22Rv1 (cell line): Measurements from ENCODE around the gene NPHP4.

ENCODE experiments used
- H3K27ac ChIP-seq: fragments of 450-650 bp; 2 replicates; pipeline ENCODE4 v1.5.1; 2017
- ZFX ChIP-seq: fragments of 450-650 bp; IDR thresholded peaks from 2 replicates; pipeline ENCODE4 v1.6.1; 2017; ENCODE audit warnings: antibody characterized with exemption, borderline replicate concordance
- TF ChIP-seq, protein P1 (sequence below): fragments of 450-650 bp; IDR thresholded peaks from 2 replicates; pipeline ENCODE4 v1.5.1; 2017; ENCODE audit warnings: mild to moderate bottlenecking

NPHP4 gene

DNA sequence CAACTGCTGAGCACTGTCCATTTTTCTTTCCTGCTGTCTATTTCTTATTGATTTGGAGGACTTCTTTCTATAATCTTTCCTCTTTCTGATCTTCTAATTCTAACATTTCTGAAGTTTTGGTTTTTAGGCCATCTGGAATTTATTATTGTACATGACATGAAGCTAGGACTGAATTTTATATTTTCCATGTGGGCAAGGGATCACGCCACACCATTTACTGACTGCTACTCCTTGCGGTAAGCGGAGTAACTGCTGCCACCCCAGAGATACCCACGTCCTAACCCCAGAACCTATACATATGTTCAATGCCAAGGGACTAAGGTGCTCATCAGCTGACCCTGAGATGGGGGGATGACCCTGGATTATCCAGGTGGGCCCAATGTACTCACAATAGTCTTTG is 70.6 kb downstream of the NPHP4 start:
- no peak overlapping the region for H3K27ac ChIP-seq
- no peak for TF ChIP-seq ZFX
- TF ChIP-seq, protein P1, sequence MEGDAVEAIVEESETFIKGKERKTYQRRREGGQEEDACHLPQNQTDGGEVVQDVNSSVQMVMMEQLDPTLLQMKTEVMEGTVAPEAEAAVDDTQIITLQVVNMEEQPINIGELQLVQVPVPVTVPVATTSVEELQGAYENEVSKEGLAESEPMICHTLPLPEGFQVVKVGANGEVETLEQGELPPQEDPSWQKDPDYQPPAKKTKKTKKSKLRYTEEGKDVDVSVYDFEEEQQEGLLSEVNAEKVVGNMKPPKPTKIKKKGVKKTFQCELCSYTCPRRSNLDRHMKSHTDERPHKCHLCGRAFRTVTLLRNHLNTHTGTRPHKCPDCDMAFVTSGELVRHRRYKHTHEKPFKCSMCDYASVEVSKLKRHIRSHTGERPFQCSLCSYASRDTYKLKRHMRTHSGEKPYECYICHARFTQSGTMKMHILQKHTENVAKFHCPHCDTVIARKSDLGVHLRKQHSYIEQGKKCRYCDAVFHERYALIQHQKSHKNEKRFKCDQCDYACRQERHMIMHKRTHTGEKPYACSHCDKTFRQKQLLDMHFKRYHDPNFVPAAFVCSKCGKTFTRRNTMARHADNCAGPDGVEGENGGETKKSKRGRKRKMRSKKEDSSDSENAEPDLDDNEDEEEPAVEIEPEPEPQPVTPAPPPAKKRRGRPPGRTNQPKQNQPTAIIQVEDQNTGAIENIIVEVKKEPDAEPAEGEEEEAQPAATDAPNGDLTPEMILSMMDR = no peak

DNA sequence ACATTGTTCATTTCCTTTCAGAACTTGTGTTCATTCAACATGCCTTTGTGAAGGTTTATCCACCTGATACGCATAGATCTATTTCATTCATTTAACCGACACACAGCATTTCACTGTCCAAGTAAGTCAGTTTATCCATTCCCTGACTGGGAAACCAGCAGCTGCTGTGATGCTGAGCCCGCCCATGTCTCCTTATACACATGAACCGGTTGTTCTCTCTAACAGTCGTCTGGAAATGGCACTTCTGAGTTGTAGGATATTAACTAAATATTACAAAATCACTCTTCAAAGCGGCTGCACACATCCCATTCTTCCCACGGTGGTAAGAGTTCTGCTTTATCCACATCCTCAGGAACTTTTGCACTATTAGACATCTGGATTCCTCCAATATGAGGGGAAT is 71.1 kb downstream of the NPHP4 start:
- no peak overlapping the region for H3K27ac ChIP-seq

DNA sequence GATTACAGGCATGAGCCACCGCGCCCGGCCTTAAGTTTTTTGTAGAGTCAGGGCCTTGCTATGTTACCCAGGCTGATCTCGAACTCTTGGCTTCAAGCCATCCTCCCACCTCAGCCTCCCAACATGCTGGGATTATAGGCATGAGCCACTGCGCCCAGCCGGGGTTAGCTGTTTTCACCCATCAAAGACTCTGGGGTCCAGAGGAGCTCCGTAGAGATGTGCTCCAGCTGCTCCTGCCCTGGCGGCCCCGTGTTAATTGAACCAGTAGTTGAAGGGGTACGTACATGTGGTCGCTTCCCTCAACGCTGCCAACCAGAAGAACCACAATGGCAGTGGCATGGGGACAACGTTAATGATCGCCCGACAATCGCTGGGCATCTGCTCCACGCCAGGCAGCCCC is 72.0 kb downstream of the NPHP4 start:
- no peak overlapping the region for H3K27ac ChIP-seq
- no peak for TF ChIP-seq ZFX
- TF ChIP-seq, protein P1 = no peak

More for the DNA sequence above, 71.1 kb downstream of the NPHP4 start:
- TF ChIP-seq ZFX = no peak
- TF ChIP-seq, protein P1 = no peak

DNA sequence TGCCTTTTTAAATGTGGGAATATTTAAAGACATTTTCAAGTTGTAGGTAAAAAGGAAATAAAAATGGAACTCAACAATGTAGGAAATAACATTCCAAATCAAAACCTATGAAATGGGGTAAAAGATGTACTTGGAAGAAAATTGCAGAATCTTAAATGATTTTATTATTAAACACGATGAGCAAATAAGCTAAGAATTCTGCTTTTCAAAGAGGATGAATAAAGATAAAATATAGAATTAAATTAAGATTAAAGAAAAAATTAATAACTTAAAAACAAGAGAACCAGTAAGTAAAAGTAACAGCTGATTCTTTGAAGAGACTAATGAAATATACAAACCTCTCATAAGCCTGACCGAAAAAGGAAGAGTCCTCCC is 74.0 kb downstream of the NPHP4 start:
- H3K27ac ChIP-seq = no peak overlapping the region
- TF ChIP-seq, protein P1 = no peak
- no peak for TF ChIP-seq ZFX

DNA sequence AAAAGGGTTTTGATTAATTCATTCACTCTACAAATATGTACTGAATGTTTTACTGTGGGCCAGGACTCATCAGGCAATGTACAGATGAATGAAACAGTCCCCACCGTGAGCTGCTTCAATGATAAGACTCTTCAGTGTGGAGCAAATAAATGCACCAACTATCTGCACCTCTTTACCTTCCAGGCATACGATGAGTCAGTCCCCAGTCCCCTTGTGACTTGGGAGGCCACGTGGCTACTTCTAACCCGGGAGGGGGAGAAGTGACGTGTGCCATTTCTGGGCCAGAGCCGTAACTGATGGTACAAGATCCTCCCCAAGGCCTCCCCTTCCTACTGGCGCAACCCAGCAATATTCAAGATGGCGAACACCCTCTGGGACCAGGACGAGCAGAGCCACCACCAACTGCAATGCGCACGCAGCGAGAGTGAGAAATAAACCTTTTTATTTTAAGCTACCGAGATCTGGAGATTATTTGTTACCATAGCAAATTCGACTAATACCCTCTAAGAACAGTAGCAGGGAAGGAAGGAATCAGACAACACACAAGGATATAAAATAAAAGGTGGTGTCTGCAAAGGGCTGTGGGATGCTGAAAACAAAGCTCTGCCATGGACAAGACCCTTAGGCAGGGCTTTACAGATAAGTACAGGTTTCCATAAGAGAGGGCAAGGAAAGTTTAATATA is 74.5 kb downstream of the NPHP4 start:
- TF ChIP-seq ZFX = no peak
- TF ChIP-seq, protein P1 = no peak
- no peak overlapping the region for H3K27ac ChIP-seq

DNA sequence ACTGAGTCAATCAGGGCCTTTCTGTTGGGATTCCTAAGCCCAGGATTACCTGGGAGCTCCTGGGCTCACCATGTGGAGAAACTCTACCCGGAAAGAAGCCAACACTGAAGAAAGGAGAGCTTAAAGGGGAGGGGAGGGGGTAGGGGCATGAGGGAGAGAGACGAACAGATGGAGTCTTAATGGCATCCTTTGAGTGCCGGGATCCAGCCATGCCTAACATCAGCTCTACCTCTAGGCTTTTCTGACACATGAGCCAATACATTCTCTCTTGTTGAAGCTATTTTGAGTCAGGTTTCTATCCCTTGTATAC is 75.0 kb downstream of the NPHP4 start:
- TF ChIP-seq, protein P1 = no peak
- TF ChIP-seq ZFX = no peak
- no peak overlapping the region for H3K27ac ChIP-seq

DNA sequence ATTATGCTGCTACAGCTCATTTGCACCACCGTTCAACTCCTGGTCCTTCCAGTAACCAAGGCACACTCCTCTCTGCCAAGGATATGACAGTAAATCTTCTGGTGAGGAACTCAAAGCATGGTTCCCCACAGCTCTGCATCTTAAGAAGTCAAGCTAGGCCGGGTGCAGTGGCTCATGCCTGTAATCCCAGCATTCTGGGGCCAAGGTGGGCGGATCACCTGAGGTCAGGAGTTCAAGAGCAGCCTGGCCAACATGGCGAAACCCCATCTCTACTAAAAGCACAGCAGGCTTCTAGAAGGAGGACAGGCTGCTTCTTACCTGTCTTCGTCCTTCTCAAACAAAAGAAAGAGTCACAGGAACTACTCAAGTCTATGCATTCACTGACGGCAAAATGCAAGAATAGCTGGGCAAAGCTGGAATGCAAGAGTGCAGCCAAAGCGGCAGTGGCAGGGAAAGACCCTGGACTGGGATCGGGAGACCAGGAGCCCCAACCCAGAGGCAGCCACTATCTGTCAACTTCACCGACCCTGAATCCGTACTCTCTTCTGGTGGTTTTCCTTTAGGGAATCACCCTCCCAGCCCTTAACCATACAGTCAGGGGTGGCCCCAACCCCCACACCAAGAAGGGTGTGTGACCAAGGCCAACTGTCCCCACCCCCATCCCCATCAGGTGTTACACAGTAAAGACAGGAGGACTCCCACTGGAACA is 75.5 kb downstream of the NPHP4 start:
- no peak overlapping the region for H3K27ac ChIP-seq
- TF ChIP-seq, protein P1 = no peak
- TF ChIP-seq ZFX = no peak
